Hepatocyte (in vitro differentiated cells): ENCODE results near the gene HTR3A.

Experiments used
- CTCF ChIP-seq: fragments of 200-600 bp; sonication (generic); IDR thresholded peaks from 2 replicates; pipeline ENCODE4 v1.5.1; 2016; ENCODE audit warnings: antibody characterized with exemption, mild to moderate bottlenecking; ENCODE audit not compliant: poor library complexity
- EZH2 ChIP-seq: fragments of 200-600 bp; sonication (generic); IDR thresholded peaks from 2 replicates; pipeline ENCODE4 v1.6.1; 2016; ENCODE audit warnings: antibody characterized with exemption, mild to moderate bottlenecking, borderline replicate concordance

- TF ChIP-seq CTCF: no peak
- no peak for TF ChIP-seq EZH2
These were observed 57.0 kb downstream of the HTR3A start for GRCh38 chr11:114031967-114032320.
